ENCODE measurements around the gene MEGF8.

Gene MEGF8

DNA sequence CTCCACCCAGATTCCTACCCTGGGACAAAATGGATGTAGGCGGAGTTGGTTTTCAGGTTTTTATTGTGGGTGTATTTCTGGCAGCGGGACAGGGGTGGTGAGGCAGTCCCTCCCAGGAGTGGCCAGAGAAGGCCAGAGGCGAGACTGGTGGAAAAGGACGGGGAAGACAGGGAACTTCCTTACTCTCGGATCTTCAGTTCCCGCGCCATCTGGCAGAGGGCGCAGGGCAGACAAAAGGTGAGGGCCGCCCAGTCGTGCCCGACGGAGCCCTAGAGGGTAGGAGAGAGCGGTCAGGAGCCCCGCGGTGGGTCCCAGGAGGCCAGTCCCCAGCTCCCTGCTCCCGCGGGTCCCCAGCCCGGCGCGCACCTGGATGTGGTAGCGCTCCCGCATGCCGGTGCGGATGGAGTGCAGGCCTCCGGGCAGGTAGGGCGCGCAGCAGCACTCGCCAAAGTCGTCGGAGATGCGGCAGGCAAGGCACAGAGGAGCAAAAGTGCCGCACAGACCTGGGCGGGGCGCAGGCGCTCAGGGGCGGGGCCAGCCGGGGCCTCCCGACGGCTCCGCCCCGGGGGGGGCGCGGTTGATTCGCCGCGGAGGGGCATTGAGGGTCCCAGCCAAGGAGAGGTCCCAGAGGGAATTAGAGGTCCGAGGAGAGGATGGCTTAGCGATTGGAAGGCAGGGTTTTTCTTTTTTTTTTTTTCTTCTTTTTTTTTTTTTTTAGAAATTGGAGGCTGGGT is 61.7 kb downstream of the MEGF8 start:
- DNase-seq (ENCODE audit: low spot score): peak; percentile 93
- FAIRE-seq: peak; percentile 48

DNA sequence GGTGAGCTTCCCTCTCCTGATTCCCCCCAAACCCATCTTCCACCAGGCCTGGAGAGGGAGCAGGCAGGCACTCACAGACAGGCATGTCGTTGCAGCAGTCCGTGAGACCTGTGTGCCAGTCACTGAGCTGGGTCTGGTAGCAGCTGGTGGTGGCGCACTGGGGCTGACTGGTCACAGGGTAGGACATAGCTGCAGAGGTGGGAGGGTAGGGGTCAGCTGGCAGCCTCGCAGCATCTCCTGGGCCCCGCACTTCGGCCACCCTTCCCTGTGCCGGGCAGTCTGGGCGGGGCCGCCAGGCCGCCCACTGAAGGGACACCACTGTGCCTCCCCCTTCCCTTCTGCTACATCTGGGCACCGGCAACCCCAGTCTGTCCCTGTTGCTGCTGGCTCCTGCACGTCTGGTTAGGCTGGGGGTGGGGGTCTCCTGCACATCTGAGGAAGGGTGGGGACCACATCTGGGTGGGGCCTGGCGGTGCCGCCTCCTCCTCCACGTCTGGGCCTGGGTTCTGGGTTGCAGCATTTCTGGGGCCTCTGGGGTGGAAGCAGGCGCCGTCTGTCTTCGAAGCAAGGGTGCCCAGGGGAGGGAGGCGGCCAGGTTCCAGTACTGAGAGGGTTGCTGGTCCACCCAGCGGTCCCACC is 63.5 kb downstream of the MEGF8 start:
- no peak for FAIRE-seq

GRCh38 chr19:42389899-42390298 is 64.5 kb downstream of the MEGF8 start, which contains the start of gene CNFN:
CNFN (minus strand) TSS chr19:42390297; CDS start chr19:42389037, 1,260 bp downstream.
- no peak for DNase-seq (ENCODE audit: low spot score)
- FAIRE-seq: no peak

More for the DNA sequence above, 63.5 kb downstream of the MEGF8 start:
- DNase-seq (ENCODE audit: low spot score): no peak

- DNase-seq (ENCODE audit: low spot score) (no peak), FAIRE-seq (no peak)
Measured at GRCh38 chr19:42392165-42392564, 66.7 kb downstream of the MEGF8 start.

DNA sequence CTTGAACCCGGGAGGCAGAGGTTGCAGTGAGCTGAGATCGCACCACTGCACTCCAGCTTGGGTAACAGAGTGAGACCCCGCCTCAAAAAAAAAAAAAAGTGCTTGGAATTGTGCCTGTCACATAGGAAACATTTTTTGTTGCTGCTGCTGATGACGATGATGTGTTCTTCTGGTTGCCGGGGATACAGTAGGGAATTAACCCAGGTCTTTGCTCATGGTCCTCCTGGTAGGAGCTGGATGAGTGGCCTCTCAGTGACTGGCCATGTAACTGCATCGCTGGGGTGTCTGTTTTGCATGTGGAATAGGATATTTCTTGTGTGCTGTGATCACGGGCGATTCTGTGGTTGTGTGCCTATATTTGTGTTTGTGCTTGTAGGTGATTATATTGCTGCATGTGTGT is 69.3 kb downstream of the MEGF8 start:
- DNase-seq (ENCODE audit: low spot score) (no peak), FAIRE-seq (no peak)

DNA sequence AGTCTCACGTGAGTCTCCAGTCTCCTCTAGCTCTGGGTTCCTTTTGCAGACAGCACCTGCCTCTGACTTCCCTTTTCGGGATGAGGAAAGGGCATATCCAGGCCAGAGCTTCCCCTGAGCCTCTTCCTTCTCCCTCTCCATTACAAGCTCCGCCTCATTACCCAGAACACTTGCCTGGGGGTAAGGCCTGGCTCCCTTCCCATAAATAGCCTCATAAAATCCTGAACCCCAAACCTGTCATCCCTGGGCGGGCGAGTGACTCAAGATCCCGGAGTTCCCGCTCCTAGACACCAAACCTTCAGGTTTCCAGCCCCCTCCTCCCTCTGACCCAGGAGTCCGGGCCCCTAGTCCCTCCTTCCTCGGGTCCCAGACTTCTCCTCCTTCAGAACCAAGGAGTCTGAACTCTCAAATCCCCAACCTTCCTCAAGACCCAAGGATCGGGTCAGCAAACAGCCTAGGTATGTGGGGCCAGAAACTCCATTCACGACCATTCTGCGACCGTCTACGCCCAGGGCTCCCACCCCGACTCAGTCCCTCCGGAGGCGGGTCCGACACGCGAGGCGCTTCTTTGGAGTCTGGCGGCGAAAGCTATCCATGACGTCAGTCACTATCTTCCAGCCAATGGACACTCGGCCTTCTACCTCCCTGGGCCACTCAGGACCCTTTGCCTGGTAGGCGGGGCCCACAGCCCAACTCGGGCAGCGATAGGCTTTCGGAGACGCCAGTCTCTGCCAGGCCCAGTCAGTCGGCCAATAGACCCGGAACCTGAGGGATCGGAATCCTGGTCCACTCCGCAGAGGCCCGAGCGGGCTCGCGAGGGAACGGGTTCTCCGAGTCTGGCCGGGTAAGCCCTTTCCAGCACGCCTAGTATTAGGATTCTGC is 71.2 kb downstream of the MEGF8 start:
- FAIRE-seq: peak; percentile 78

GRCh38 chr19:42397263-42398166 is 72.1 kb downstream of the MEGF8 start:
- DNase-seq (ENCODE audit: low spot score) (no peak), FAIRE-seq (no peak)

More for the DNA sequence above, 71.2 kb downstream of the MEGF8 start:
- peak; percentile 100 for DNase-seq (ENCODE audit: low spot score)

GRCh38 chr19:42400404-42400803 is 75.0 kb downstream of the MEGF8 start:
- FAIRE-seq: no peak
- no peak for DNase-seq (ENCODE audit: low spot score)

DNA sequence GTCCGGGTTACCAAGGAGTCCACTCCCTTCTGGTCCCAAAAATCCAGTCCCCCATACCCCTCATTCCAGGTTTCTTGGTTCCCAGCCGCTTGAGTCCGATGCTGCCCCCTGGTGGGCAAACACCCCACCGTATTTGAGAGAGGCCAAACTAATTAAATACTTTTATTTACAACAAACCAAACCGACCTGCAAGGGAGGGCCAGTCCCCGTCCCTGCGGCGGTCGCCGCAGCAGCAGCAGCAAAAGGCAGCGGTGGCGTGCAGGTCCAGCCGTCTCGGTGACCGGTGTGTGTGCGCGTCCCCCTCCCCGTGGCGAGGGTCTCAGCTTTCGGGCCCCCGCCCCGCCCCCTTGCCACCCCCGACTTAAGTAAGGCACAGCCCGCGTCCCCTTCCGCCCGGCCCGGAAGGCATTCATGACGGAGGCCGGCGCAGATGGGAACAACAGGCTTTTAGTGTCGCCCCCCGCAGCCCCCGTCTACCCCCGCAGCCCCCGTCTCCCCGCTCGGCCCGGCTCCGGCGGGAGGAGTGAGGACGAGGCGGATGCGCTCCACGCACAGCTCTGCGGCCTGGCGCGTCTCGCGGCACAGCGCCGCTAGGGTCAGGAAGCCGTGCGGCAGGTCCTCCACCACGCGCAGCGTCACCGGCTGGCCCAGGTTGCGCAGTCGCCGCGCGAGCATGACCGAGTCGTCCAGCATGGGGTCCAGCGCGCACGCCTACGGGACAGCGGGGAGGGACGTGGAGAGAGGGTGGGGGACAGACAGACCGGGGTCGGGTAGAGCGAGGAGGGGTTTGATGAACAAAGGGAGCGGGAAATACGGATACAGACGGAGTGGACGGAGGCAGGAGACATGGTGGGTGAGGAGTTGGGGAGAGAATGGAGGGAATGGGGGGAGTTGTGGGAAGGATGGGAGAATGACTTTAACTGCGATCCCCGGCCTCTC is 76.2 kb downstream of the MEGF8 start:
- peak; percentile 48 for FAIRE-seq
- DNase-seq (ENCODE audit: low spot score): peak; percentile 66

GRCh38 chr19:42402376-42403116 is 77.1 kb downstream of the MEGF8 start:
- no peak for FAIRE-seq
- no peak for DNase-seq (ENCODE audit: low spot score)

DNA sequence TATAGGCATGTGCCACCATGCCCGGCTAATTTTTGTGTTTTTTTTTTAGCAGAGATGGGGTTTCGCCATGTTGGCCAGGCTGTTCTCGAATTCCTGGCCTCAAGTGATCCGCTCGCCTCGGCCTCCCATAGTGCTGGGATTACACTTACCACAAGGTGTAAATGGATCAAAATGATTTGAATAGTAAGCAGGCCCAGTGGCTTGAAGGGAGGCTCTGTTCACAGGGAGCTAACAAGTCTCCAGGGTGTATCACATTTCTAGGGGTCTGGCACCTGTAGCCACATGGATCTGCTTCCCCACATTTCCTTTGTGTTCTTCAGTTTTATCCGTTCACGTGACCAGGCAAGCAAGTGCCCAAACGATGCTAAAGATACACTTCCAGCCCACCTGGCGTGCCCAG is 78.2 kb downstream of the MEGF8 start:
- DNase-seq (ENCODE audit: low spot score): no peak
- no peak for FAIRE-seq

DNA sequence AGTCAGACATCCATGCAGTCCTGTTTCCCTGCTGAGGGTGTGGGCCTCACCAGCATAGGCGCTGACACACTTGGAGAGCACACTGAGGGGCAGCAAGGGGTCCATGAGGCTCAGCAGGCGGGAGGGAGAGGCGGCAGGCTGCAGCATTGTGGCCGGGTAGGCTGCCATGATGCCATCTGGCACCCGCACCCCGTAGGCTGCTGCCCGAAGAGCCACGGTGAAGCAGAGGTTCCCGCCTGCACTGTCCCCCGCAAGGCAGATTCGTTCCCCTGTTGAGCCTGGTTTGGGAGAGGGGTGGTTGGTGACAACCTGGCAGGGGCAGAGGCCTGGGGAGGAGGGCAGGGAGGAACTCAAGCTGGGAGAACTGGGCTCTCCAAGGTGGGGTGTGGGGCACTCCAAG is 80.7 kb downstream of the MEGF8 start:
- FAIRE-seq: peak; percentile 17
- DNase-seq (ENCODE audit: low spot score): no peak

GRCh38 chr19:42407085-42407815 is 81.8 kb downstream of the MEGF8 start:
- DNase-seq (ENCODE audit: low spot score) (no peak), FAIRE-seq (no peak)

DNA sequence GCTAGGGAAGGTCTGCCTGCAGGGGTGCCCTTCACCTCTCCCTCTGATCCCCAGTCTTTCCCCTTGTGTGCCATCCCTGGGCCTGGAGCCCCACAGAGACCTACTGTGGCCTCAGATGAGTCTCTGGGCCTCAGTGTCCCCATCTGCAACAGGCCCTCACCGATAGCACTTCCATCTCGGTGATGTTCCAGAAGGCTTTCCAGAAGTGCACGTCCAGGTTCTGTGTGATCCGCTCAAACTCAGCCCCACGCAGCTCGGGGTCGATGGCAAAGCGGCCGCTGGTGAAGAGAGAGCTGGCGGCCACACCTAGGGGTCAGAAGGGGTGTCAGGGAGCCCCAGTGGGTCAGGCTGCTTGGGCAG is 82.4 kb downstream of the MEGF8 start:
- DNase-seq (ENCODE audit: low spot score) (no peak), FAIRE-seq (no peak)

DNA sequence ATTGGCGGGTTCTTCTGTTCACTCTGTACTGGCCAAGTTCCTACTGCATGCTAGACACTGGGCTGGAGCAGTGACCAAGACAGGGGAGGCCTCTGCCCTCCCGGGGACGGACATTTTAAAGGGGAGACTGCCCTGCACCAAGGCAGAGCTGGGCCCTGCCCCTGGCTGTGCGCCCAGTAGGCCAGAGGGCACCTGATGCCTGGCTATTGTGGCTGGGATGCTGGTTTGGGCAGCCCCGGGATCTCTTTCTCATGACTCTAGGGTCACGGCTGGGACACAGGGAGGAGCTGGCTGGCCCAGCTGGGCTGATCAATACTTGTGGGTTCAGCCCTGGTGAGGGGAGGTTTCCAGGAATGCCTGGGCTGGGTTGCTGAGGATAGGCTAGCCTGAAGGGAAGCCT is 84.0 kb downstream of the MEGF8 start:
- no peak for DNase-seq (ENCODE audit: low spot score)

DNA sequence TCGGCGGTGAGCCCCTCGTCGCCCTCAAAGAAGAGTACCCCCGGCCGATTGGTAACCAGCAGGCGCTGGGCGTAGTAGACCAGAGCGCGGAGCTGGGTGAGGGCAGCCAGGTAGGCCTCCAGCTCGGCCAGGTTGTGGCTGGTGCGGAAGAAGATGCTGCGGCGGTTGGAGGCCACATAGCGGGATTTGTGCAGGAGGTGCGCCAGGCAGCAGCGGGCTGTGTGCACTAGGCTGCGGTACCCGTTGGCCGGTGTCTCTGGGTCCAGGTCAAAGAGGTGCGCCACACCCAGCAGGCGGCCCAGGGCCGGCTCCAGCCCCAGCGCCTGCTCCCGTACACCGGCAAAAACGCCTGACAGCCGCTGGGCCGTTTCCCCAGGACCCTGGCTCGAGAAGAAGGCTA is 84.9 kb downstream of the MEGF8 start:
- FAIRE-seq (no peak), DNase-seq (ENCODE audit: low spot score) (no peak)

More for the DNA sequence above, 84.0 kb downstream of the MEGF8 start:
- no peak for FAIRE-seq

- DNase-seq (ENCODE audit: low spot score) (no peak), FAIRE-seq (no peak)
Measured at GRCh38 chr19:42411581-42412178, 86.2 kb downstream of the MEGF8 start.

DNA sequence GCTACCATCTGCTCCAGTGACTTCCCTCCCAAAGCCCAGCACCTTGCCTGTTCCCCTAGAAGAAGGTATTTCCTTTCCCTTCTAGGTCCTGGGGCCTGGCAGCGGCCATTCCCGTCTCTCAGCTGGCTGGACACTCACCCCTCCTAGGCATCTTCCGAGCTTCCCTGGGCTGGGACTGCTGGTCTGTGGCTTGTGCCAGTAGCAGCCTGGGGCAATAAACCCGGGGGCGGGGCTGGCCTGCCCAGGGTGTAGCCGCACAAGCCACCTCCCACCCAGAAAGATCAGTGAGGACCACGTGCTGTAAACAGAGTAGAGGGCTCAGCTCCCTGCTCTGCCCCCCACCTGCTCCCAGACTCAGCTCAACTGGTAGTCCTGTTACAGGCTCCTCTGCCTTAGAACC is 86.8 kb downstream of the MEGF8 start:
- FAIRE-seq (no peak), DNase-seq (ENCODE audit: low spot score) (no peak)
